ENCODE measurements around the gene SCGB2A2.

The SCGB2A2 gene

GRCh38 chr11:62269654-62270278 lies at the start of gene SCGB2A2:
TSS of gene SCGB2A2 (plus strand) at chr11:62270158. CDS start at chr11:62270217, 59 bp downstream.
- DNase-seq: no peak
- TF ChIP-seq GATA1 (IDR thresholded peaks at IDR 0.05; ENCODE audit: low read depth, low read length) (no peak), POLR2A (IDR thresholded peaks at IDR 0.05; ENCODE audit: low read length) (no peak)

GRCh38 chr11:62221498-62221897 lies 48.5 kb upstream of the SCGB2A2 start:
- TF ChIP-seq POLR2A (IDR thresholded peaks at IDR 0.05; ENCODE audit: low read length): no peak
- TF ChIP-seq GATA1 (IDR thresholded peaks at IDR 0.05; ENCODE audit: low read depth, low read length): no peak
- no peak for DNase-seq

GRCh38 chr11:62223095-62223494 lies 46.9 kb upstream of the SCGB2A2 start:
- peak in 1 of 2 experiments; percentile 12 for DNase-seq

GRCh38 chr11:62233730-62234129 lies 36.2 kb upstream of the SCGB2A2 start:
- DNase-seq: no peak
- TF ChIP-seq POLR2A (IDR thresholded peaks at IDR 0.05; ENCODE audit: low read length) (no peak), GATA1 (IDR thresholded peaks at IDR 0.05; ENCODE audit: low read depth, low read length) (no peak)

More at GRCh38 chr11:62223095-62223494, 46.9 kb upstream of the SCGB2A2 start:
- TF ChIP-seq GATA1 (IDR thresholded peaks at IDR 0.05; ENCODE audit: low read depth, low read length) (no peak), POLR2A (IDR thresholded peaks at IDR 0.05; ENCODE audit: low read length) (no peak)

- no peak for DNase-seq
Measured at GRCh38 chr11:62236187-62236586, 33.8 kb upstream of the SCGB2A2 start.

GRCh38 chr11:62237499-62237898 lies 32.5 kb upstream of the SCGB2A2 start:
- DNase-seq: no peak
- TF ChIP-seq POLR2A (IDR thresholded peaks at IDR 0.05; ENCODE audit: low read length) (no peak), GATA1 (IDR thresholded peaks at IDR 0.05; ENCODE audit: low read depth, low read length) (no peak)

More at GRCh38 chr11:62236187-62236586, 33.8 kb upstream of the SCGB2A2 start:
- TF ChIP-seq GATA1 (IDR thresholded peaks at IDR 0.05; ENCODE audit: low read depth, low read length): no peak
- no peak for TF ChIP-seq POLR2A (IDR thresholded peaks at IDR 0.05; ENCODE audit: low read length)

GRCh38 chr11:62238151-62238550 lies 31.8 kb upstream of the SCGB2A2 start:
- DNase-seq: no peak
- no peak for TF ChIP-seq POLR2A (IDR thresholded peaks at IDR 0.05; ENCODE audit: low read length)
- no peak for TF ChIP-seq GATA1 (IDR thresholded peaks at IDR 0.05; ENCODE audit: low read depth, low read length)

- no peak for DNase-seq
- no peak for TF ChIP-seq GATA1 (IDR thresholded peaks at IDR 0.05; ENCODE audit: low read depth, low read length)
- no peak for TF ChIP-seq POLR2A (IDR thresholded peaks at IDR 0.05; ENCODE audit: low read length)
Measured at GRCh38 chr11:62241095-62241494, 28.9 kb upstream of the SCGB2A2 start.

- no peak for TF ChIP-seq POLR2A (IDR thresholded peaks at IDR 0.05; ENCODE audit: low read length)
- TF ChIP-seq GATA1 (IDR thresholded peaks at IDR 0.05; ENCODE audit: low read depth, low read length): no peak
- no peak for DNase-seq
Measured at GRCh38 chr11:62242021-62242420, 27.9 kb upstream of the SCGB2A2 start, which contains the start of gene SCGB1D2. TSS of gene SCGB1D2 (plus strand) at chr11:62242239. CDS start at chr11:62242308, 69 bp downstream.

GRCh38 chr11:62245271-62245753 lies 24.6 kb upstream of the SCGB2A2 start:
- DNase-seq: peak; percentile 29 to 30
- TF ChIP-seq GATA1 (IDR thresholded peaks at IDR 0.05; ENCODE audit: low read depth, low read length) (no peak), POLR2A (IDR thresholded peaks at IDR 0.05; ENCODE audit: low read length) (no peak)

GRCh38 chr11:62251698-62252097 lies 18.3 kb upstream of the SCGB2A2 start:
- TF ChIP-seq GATA1 (IDR thresholded peaks at IDR 0.05; ENCODE audit: low read depth, low read length): no peak
- no peak for TF ChIP-seq POLR2A (IDR thresholded peaks at IDR 0.05; ENCODE audit: low read length)
- DNase-seq: no peak

GRCh38 chr11:62253999-62254542 lies 15.9 kb upstream of the SCGB2A2 start:
- no peak for DNase-seq
- TF ChIP-seq POLR2A (IDR thresholded peaks at IDR 0.05; ENCODE audit: low read length) (no peak), GATA1 (IDR thresholded peaks at IDR 0.05; ENCODE audit: low read depth, low read length) (no peak)

- DNase-seq: no peak
- no peak for TF ChIP-seq POLR2A (IDR thresholded peaks at IDR 0.05; ENCODE audit: low read length)
- no peak for TF ChIP-seq GATA1 (IDR thresholded peaks at IDR 0.05; ENCODE audit: low read depth, low read length)
Measured at GRCh38 chr11:62256281-62256680, 13.7 kb upstream of the SCGB2A2 start.

- TF ChIP-seq POLR2A (IDR thresholded peaks at IDR 0.05; ENCODE audit: low read length): no peak
- TF ChIP-seq GATA1 (IDR thresholded peaks at IDR 0.05; ENCODE audit: low read depth, low read length): no peak
- no peak for DNase-seq
Measured at GRCh38 chr11:62260261-62260953, 9.6 kb upstream of the SCGB2A2 start.
